WTC11 (cell line): Measurements from ENCODE around the gene HYOU1. TPM values are rescaled to one million over a fixed set of nuclear protein-coding genes. Genes with fewer than 3 reads are reported as not detected.

Experiments used
- ATAC-seq: fragments of 200-7000 bp; cut with Tn5 transposase; 2 replicates; pipeline ENCODE4 v1.10.0; 2021; ENCODE audit warnings: mild to moderate bottlenecking, moderate library complexity
- CTCF ChIA-PET: fragments of 300-600 bp; sonication (Branson Sonifier 250); formaldehyde crosslinking; loops from one replicate; lab custom pipeline; 2021; ENCODE audit warnings: antibody characterized with exemption; lab: Charles Lee
- POLR2A ChIA-PET: fragments of 350-600 bp; sonication (Branson Sonifier 250); formaldehyde crosslinking; loops from one replicate; lab custom pipeline; 2021; ENCODE audit warnings: antibody characterized with exemption; lab: Charles Lee
- DNase-seq: peaks from one replicate; pipeline ENCODE4 v3.0.0; 2021; ENCODE audit warnings: low spot score
- H3K27ac Mint-ChIP-seq: 2 replicates; pipeline ENCODE4 v1.8.0; 2021; ENCODE audit warnings: mixed read lengths
- H3K27me3 Mint-ChIP-seq: 2 replicates; pipeline ENCODE4 v1.8.0; 2021; ENCODE audit warnings: low read depth, mild to moderate bottlenecking, moderate library complexity, mixed read lengths
- H3K36me3 Mint-ChIP-seq: 2 replicates; pipeline ENCODE4 v1.8.0; 2021; ENCODE audit warnings: mixed read lengths
- H3K4me1 Mint-ChIP-seq: 2 replicates; pipeline ENCODE4 v1.8.0; 2022; ENCODE audit warnings: mixed read lengths
- H3K4me3 Mint-ChIP-seq: 2 replicates; pipeline ENCODE4 v1.8.0; 2021; ENCODE audit warnings: mild to moderate bottlenecking, moderate library complexity, mixed read lengths
- H3K9me3 Mint-ChIP-seq: 2 replicates; pipeline ENCODE4 v1.8.0; 2021; ENCODE audit warnings: mixed read lengths
- ETV6 ChIP-seq: sonication (generic); formaldehyde crosslinking; IDR thresholded peaks from 2 replicates; pipeline ENCODE4 v1.8.1; 2022; ENCODE audit warnings: mild to moderate bottlenecking, missing genetic modification reagents
- FOXP1 ChIP-seq: sonication (generic); formaldehyde crosslinking; IDR thresholded peaks from 2 replicates; pipeline ENCODE4 v1.8.0; 2022; ENCODE audit warnings: missing genetic modification reagents, mild to moderate bottlenecking, moderate library complexity, borderline replicate concordance
- GRHL2 ChIP-seq: fragments of 250-450 bp; sonication (Bioruptor Pico); IDR thresholded peaks from 2 replicates; pipeline ENCODE4 v1.8.0; 2022; ENCODE audit warnings: mild to moderate bottlenecking, moderate library complexity; ENCODE audit not compliant: insufficient replicate concordance, severe bottlenecking
- IRF2 ChIP-seq: sonication (generic); formaldehyde crosslinking; IDR thresholded peaks from 2 replicates; pipeline ENCODE4 v1.8.0; 2022; ENCODE audit warnings: low read depth, missing genetic modification reagents, borderline replicate concordance
- MXD4 ChIP-seq: fragments of 250-450 bp; sonication (Bioruptor Pico); IDR thresholded peaks from 2 replicates; pipeline ENCODE4 v1.8.0; 2021; ENCODE audit warnings: mild to moderate bottlenecking, moderate library complexity, borderline replicate concordance
- TEAD1 ChIP-seq: sonication (generic); formaldehyde crosslinking; IDR thresholded peaks from 2 replicates; pipeline ENCODE4 v1.8.0; 2022; ENCODE audit warnings: mild to moderate bottlenecking, missing genetic modification reagents
- TEAD4 ChIP-seq: sonication (generic); formaldehyde crosslinking; IDR thresholded peaks from 2 replicates; pipeline ENCODE4 v1.8.0; 2022; ENCODE audit warnings: mild to moderate bottlenecking, missing genetic modification reagents
- ZNF121 ChIP-seq: sonication (generic); formaldehyde crosslinking; IDR thresholded peaks from 2 replicates; pipeline ENCODE4 v1.8.0; 2023; ENCODE audit warnings: missing genetic modification reagents
- ZNF317 ChIP-seq: sonication (generic); formaldehyde crosslinking; IDR thresholded peaks from 2 replicates; pipeline ENCODE4 v1.8.1; 2023; ENCODE audit warnings: low read depth, mild to moderate bottlenecking, moderate library complexity, missing genetic modification reagents, borderline replicate concordance
- total RNA-seq: library from RNA; stranded (reverse); gene quantifications from 3 replicates; pipeline ENCODE4 v1.2.3, GENCODE V29; 2021
- TF ChIP-seq, protein P1 (sequence below): sonication (generic); formaldehyde crosslinking; IDR thresholded peaks from 2 replicates; pipeline ENCODE4 v1.8.1; 2023; ENCODE audit warnings: mild to moderate bottlenecking, missing genetic modification reagents, borderline replicate concordance
- TF ChIP-seq, protein P2 (sequence below): fragments of 250-450 bp; sonication (Bioruptor Pico); IDR thresholded peaks from 2 replicates; pipeline ENCODE4 v1.9.0; 2021; ENCODE audit warnings: mild to moderate bottlenecking
- TF ChIP-seq, protein P3 (sequence below): sonication (generic); formaldehyde crosslinking; IDR thresholded peaks from 2 replicates; pipeline ENCODE4 v1.8.1; 2022; ENCODE audit warnings: low read depth, missing genetic modification reagents, borderline replicate concordance
- TF ChIP-seq, protein P4 (sequence below): fragments of 250-450 bp; sonication (Bioruptor Pico); IDR thresholded peaks from 2 replicates; pipeline ENCODE4 v2.1.2; 2022; ENCODE audit warnings: mild to moderate bottlenecking, moderate library complexity
- TF ChIP-seq, protein P5 (sequence below): sonication (generic); formaldehyde crosslinking; conservative IDR thresholded peaks from 2 replicates; pipeline ENCODE4 v1.8.1; 2022; ENCODE audit warnings: mild to moderate bottlenecking, missing genetic modification reagents
- TF ChIP-seq, protein P6 (sequence below): sonication (generic); formaldehyde crosslinking; IDR thresholded peaks from 2 replicates; pipeline ENCODE4 v1.8.0; 2023; ENCODE audit warnings: missing genetic modification reagents, mild to moderate bottlenecking, borderline replicate concordance

The HYOU1 gene
- total RNA-seq, 1 experiment from 2014 or later: 276 TPM

DNA sequence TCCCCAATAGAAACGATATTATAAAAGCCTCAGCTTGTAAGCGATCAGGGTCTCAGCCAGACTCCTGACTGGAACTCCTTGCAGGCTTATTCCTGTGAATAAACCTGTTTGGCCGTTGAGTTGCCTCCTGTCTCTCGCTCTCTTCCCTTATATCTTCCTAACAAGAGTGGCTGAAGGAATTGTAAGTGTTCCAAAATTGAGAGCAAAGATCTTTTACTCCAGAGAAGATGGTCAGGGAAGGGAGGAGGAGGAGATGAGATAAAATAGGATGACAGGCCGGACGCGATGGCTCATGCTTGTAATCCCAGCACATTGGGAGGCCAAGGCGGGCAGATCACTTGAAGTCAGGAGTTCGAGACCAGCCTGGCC lies 25.1 kb downstream of the HYOU1 start:
- CTCF ChIA-PET: interaction anchor here (0.9 to 2.7 kb wide), 5 partner anchors 10 to 36 kb away, joined by 3 to 10 read pairs (median 5); partner anchors contain the start of gene VPS11
- ATAC-seq: no peak
- TF ChIP-seq TEAD4 (CRISPR knock-in tag) (no peak), FOXP1 (CRISPR knock-in tag) (no peak), IRF2 (CRISPR knock-in tag) (no peak), ETV6 (CRISPR knock-in tag) (no peak), MXD4 (no peak), ZNF317 (CRISPR knock-in tag) (no peak), TEAD1 (CRISPR knock-in tag) (no peak)
- TF ChIP-seq, protein P1, sequence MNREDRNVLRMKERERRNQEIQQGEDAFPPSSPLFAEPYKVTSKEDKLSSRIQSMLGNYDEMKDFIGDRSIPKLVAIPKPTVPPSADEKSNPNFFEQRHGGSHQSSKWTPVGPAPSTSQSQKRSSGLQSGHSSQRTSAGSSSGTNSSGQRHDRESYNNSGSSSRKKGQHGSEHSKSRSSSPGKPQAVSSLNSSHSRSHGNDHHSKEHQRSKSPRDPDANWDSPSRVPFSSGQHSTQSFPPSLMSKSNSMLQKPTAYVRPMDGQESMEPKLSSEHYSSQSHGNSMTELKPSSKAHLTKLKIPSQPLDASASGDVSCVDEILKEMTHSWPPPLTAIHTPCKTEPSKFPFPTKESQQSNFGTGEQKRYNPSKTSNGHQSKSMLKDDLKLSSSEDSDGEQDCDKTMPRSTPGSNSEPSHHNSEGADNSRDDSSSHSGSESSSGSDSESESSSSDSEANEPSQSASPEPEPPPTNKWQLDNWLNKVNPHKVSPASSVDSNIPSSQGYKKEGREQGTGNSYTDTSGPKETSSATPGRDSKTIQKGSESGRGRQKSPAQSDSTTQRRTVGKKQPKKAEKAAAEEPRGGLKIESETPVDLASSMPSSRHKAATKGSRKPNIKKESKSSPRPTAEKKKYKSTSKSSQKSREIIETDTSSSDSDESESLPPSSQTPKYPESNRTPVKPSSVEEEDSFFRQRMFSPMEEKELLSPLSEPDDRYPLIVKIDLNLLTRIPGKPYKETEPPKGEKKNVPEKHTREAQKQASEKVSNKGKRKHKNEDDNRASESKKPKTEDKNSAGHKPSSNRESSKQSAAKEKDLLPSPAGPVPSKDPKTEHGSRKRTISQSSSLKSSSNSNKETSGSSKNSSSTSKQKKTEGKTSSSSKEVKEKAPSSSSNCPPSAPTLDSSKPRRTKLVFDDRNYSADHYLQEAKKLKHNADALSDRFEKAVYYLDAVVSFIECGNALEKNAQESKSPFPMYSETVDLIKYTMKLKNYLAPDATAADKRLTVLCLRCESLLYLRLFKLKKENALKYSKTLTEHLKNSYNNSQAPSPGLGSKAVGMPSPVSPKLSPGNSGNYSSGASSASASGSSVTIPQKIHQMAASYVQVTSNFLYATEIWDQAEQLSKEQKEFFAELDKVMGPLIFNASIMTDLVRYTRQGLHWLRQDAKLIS (CRISPR knock-in tag): no peak
- TF ChIP-seq, protein P2, sequence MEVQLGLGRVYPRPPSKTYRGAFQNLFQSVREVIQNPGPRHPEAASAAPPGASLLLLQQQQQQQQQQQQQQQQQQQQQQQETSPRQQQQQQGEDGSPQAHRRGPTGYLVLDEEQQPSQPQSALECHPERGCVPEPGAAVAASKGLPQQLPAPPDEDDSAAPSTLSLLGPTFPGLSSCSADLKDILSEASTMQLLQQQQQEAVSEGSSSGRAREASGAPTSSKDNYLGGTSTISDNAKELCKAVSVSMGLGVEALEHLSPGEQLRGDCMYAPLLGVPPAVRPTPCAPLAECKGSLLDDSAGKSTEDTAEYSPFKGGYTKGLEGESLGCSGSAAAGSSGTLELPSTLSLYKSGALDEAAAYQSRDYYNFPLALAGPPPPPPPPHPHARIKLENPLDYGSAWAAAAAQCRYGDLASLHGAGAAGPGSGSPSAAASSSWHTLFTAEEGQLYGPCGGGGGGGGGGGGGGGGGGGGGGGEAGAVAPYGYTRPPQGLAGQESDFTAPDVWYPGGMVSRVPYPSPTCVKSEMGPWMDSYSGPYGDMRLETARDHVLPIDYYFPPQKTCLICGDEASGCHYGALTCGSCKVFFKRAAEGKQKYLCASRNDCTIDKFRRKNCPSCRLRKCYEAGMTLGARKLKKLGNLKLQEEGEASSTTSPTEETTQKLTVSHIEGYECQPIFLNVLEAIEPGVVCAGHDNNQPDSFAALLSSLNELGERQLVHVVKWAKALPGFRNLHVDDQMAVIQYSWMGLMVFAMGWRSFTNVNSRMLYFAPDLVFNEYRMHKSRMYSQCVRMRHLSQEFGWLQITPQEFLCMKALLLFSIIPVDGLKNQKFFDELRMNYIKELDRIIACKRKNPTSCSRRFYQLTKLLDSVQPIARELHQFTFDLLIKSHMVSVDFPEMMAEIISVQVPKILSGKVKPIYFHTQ: no peak
- TF ChIP-seq, protein P3, sequence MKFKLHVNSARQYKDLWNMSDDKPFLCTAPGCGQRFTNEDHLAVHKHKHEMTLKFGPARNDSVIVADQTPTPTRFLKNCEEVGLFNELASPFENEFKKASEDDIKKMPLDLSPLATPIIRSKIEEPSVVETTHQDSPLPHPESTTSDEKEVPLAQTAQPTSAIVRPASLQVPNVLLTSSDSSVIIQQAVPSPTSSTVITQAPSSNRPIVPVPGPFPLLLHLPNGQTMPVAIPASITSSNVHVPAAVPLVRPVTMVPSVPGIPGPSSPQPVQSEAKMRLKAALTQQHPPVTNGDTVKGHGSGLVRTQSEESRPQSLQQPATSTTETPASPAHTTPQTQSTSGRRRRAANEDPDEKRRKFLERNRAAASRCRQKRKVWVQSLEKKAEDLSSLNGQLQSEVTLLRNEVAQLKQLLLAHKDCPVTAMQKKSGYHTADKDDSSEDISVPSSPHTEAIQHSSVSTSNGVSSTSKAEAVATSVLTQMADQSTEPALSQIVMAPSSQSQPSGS (CRISPR knock-in tag): no peak
- TF ChIP-seq, protein P4, sequence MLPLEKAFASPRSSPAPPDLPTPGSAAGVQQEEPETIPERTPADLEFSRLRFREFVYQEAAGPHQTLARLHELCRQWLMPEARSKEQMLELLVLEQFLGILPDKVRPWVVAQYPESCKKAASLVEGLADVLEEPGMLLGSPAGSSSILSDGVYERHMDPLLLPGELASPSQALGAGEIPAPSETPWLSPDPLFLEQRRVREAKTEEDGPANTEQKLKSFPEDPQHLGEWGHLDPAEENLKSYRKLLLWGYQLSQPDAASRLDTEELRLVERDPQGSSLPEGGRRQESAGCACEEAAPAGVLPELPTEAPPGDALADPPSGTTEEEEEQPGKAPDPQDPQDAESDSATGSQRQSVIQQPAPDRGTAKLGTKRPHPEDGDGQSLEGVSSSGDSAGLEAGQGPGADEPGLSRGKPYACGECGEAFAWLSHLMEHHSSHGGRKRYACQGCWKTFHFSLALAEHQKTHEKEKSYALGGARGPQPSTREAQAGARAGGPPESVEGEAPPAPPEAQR (CRISPR knock-in tag): no peak
- TF ChIP-seq, protein P5, sequence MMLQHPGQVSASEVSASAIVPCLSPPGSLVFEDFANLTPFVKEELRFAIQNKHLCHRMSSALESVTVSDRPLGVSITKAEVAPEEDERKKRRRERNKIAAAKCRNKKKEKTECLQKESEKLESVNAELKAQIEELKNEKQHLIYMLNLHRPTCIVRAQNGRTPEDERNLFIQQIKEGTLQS: no peak
- TF ChIP-seq, all 79 proteins: peak for 0
- Mint-ChIP-seq H3K4me3 (no peak overlapping the region), H3K27ac (no peak overlapping the region), H3K27me3 (no peaks in the 10 kb centered on the region), H3K9me3 (no peaks in the 10 kb centered on the region), H3K36me3 (peaks cover 18% of the 10 kb centered on the region), H3K4me1 (peaks cover 19% of the 10 kb centered on the region)
- POLR2A ChIA-PET: no interaction called here
- no peak for DNase-seq

DNA sequence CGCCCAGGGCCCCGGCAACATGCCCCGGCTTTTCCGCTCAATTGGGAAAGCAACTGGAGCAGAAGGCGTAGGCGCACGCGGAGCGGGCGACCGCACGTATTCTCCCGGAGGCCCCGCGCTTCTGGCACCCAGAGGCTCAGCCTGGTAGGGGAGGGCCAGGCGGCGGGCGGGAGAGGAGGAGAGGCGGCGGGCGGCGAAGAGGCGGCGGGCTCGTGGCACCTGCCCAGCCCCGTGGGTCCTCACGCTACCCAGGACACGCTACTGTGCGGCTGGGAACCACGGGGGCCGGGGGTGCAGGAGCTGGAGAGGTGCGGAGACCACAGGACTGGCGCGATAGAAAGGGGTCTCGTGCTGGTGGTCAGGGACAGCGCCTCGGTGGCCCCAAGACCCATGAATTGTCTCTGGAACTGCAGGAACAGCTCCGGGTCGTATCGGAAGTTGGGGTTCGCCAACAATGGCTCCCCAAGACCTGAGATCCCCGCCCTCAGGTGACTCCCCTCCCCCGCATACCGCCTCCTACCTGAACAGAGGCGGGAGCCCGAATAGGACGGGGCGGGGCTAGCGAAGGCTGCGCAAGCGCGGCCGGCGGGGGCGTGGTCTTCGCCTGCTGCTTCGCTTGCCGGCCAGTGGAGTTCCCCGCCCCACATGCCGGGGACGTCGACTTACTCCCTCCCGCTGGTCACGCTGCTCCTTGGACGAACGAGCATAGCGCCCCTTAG lies 26.5 kb downstream of the HYOU1 start, which contains the start of gene SLC37A4:
Gene SLC37A4 (minus strand): TSS at position 549 of the 719 bp plus-strand sequence.
- CTCF ChIA-PET: interaction anchor here (0.7 to 2.7 kb wide), 9 partner anchors 8 to 310 kb away, joined by 3 to 10 read pairs (median 3); partner anchors contain the start of genes CENATAC and DPAGT1
- H3K4me1 Mint-ChIP-seq: peaks cover 19% of the 10 kb centered on the region
- TF ChIP-seq GRHL2 (CRISPR knock-in tag): no peak
- TF ChIP-seq, protein P6, sequence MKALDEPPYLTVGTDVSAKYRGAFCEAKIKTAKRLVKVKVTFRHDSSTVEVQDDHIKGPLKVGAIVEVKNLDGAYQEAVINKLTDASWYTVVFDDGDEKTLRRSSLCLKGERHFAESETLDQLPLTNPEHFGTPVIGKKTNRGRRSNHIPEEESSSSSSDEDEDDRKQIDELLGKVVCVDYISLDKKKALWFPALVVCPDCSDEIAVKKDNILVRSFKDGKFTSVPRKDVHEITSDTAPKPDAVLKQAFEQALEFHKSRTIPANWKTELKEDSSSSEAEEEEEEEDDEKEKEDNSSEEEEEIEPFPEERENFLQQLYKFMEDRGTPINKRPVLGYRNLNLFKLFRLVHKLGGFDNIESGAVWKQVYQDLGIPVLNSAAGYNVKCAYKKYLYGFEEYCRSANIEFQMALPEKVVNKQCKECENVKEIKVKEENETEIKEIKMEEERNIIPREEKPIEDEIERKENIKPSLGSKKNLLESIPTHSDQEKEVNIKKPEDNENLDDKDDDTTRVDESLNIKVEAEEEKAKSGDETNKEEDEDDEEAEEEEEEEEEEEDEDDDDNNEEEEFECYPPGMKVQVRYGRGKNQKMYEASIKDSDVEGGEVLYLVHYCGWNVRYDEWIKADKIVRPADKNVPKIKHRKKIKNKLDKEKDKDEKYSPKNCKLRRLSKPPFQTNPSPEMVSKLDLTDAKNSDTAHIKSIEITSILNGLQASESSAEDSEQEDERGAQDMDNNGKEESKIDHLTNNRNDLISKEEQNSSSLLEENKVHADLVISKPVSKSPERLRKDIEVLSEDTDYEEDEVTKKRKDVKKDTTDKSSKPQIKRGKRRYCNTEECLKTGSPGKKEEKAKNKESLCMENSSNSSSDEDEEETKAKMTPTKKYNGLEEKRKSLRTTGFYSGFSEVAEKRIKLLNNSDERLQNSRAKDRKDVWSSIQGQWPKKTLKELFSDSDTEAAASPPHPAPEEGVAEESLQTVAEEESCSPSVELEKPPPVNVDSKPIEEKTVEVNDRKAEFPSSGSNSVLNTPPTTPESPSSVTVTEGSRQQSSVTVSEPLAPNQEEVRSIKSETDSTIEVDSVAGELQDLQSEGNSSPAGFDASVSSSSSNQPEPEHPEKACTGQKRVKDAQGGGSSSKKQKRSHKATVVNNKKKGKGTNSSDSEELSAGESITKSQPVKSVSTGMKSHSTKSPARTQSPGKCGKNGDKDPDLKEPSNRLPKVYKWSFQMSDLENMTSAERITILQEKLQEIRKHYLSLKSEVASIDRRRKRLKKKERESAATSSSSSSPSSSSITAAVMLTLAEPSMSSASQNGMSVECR (CRISPR knock-in tag): no peak
- no peak for TF ChIP-seq ZNF121 (CRISPR knock-in tag)

More for the DNA sequence above, 26.5 kb downstream of the HYOU1 start, which contains the start of gene SLC37A4:
- peak; percentile 86 for ATAC-seq
- Mint-ChIP-seq H3K27ac (peak within 1 kb of the TSS; percentile 64), H3K36me3 (peaks cover 22% of the 10 kb centered on the region), H3K27me3 (no peaks in the 10 kb centered on the region), H3K4me3 (peak within 1 kb of the TSS; percentile 76), H3K9me3 (no peaks in the 10 kb centered on the region)
- POLR2A ChIA-PET: interaction anchor here (1.5 to 1.9 kb wide), 2 partner anchors 11 to 12 kb away, joined by 4 to 5 read pairs; partner anchors contain the start of genes RPS25 and TRAPPC4
- DNase-seq: peak; percentile 100
